Activated CD4-positive, alpha-beta memory T cell treated with anti-CD3 and anti-CD28 coated beads for 36 hours (primary cell): ENCODE measurements around the gene CCDC171. TPM values are rescaled to one million over a fixed set of nuclear protein-coding genes. Genes with fewer than 3 reads are reported as not detected.

Source experiments
- CTCF ChIA-PET: fragments of 350-600 bp; sonication (Branson Sonifier 250); formaldehyde crosslinking; loops from one replicate; lab custom pipeline; 2021; ENCODE audit warnings: antibody characterized with exemption, inconsistent platforms; lab: Charles Lee
- POLR2A ChIA-PET: fragments of 350-600 bp; sonication (Branson Sonifier 250); formaldehyde crosslinking; loops from one replicate; lab custom pipeline; 2021; ENCODE audit warnings: antibody characterized with exemption; lab: Charles Lee
- DNase-seq: peaks from one replicate; pipeline ENCODE4 v3.0.0-alpha.2; 2020
- H3K27ac Mint-ChIP-seq: one replicate; pipeline ENCODE4 v1.8.0; 2021; ENCODE audit warnings: mixed read lengths
- H3K27me3 Mint-ChIP-seq: one replicate; pipeline ENCODE4 v1.8.0; 2021; ENCODE audit warnings: mixed read lengths
- H3K36me3 Mint-ChIP-seq: one replicate; pipeline ENCODE4 v1.8.0; 2021; ENCODE audit warnings: mixed read lengths
- H3K4me1 Mint-ChIP-seq: one replicate; pipeline ENCODE4 v1.8.0; 2021; ENCODE audit warnings: low read depth, mixed read lengths
- H3K4me3 Mint-ChIP-seq: one replicate; pipeline ENCODE4 v1.8.0; 2021; ENCODE audit warnings: mild to moderate bottlenecking, mixed read lengths
- H3K9me3 Mint-ChIP-seq: one replicate; pipeline ENCODE4 v1.8.0; 2021; ENCODE audit warnings: mixed read lengths
- intact Hi-C: fragments of 100-400 bp; cut with micrococcal nuclease; formaldehyde crosslinking; loops from one replicate; pipeline ENCODE4 v1.15.1; 2023
- total RNA-seq, 2 experiments: library from RNA; stranded (reverse); gene quantifications; one replicate each; pipeline ENCODE4 v1.2.3, GENCODE V29; 2021

The CCDC171 gene
- total RNA-seq, 2 experiments from 2014 or later: 2.5 to 2.7 TPM

- intact Hi-C loops: no loop called here
- no peak overlapping the region for H3K27ac Mint-ChIP-seq
- H3K27me3 Mint-ChIP-seq: no peaks in the 10 kb centered on the region
- ChIA-PET CTCF (no interaction called here), POLR2A (no interaction called here)
- no peaks in the 10 kb centered on the region for H3K36me3 Mint-ChIP-seq
- no peaks in the 10 kb centered on the region for H3K4me1 Mint-ChIP-seq
- DNase-seq: no peak
- no peaks in the 10 kb centered on the region for H3K9me3 Mint-ChIP-seq
- H3K4me3 Mint-ChIP-seq: no peak overlapping the region
Observed at GRCh38 chr9:15735083-15735857, 182.4 kb downstream of the CCDC171 start.

GRCh38 chr9:15736569-15736968, 183.7 kb downstream of the CCDC171 start:
- Mint-ChIP-seq H3K9me3 (no peaks in the 10 kb centered on the region), H3K27ac (no peak overlapping the region), H3K4me1 (no peaks in the 10 kb centered on the region), H3K36me3 (no peaks in the 10 kb centered on the region), H3K4me3 (no peak overlapping the region), H3K27me3 (no peaks in the 10 kb centered on the region)
- DNase-seq: no peak
- intact Hi-C loops: no loop called here
- ChIA-PET CTCF (no interaction called here), POLR2A (no interaction called here)

- Mint-ChIP-seq H3K27ac (no peak overlapping the region), H3K27me3 (no peaks in the 10 kb centered on the region), H3K9me3 (no peaks in the 10 kb centered on the region), H3K4me3 (no peak overlapping the region), H3K4me1 (no peaks in the 10 kb centered on the region), H3K36me3 (no peaks in the 10 kb centered on the region)
- ChIA-PET POLR2A (no interaction called here), CTCF (no interaction called here)
- intact Hi-C loops: no loop called here
- DNase-seq: no peak
Observed at GRCh38 chr9:15738011-15738410, 185.2 kb downstream of the CCDC171 start.

- H3K4me3 Mint-ChIP-seq: no peak overlapping the region
Observed at GRCh38 chr9:15741015-15741414, 188.2 kb downstream of the CCDC171 start.

DNA sequence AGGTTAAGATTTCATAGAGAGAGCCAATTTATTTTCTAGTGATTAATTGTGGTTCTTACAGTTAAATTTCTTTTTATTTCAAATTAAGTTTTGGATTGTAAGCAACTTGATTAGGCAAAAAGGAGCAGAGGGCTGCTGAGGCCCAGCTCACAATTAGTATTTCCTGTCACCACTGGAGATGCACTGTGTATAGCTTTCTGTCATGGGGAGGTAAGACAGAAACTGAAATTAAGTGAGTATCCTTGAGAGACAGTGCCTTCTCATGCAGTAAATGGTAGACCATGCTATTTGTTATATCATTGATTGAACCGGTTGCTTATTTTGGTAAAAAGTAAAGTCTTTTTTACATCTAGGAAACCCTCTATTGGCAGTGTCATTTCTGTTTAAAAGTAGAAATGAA, 190.7 kb downstream of the CCDC171 start:
- intact Hi-C loops: no loop called here
- no peak overlapping the region for H3K27ac Mint-ChIP-seq
- H3K36me3 Mint-ChIP-seq: peaks cover 10% of the 10 kb centered on the region
- CTCF ChIA-PET: no interaction called here
- H3K27me3 Mint-ChIP-seq: no peaks in the 10 kb centered on the region
- no peak overlapping the region for H3K4me3 Mint-ChIP-seq
- POLR2A ChIA-PET: no interaction called here
- H3K9me3 Mint-ChIP-seq: peaks cover 4% of the 10 kb centered on the region
- no peaks in the 10 kb centered on the region for H3K4me1 Mint-ChIP-seq
- no peak for DNase-seq

More at GRCh38 chr9:15741015-15741414, 188.2 kb downstream of the CCDC171 start:
- Mint-ChIP-seq H3K27ac (no peak overlapping the region), H3K9me3 (no peaks in the 10 kb centered on the region), H3K36me3 (no peaks in the 10 kb centered on the region), H3K27me3 (no peaks in the 10 kb centered on the region), H3K4me1 (no peaks in the 10 kb centered on the region)
- DNase-seq: no peak
- intact Hi-C loops: no loop called here
- ChIA-PET POLR2A (no interaction called here), CTCF (no interaction called here)

GRCh38 chr9:15744196-15744595, 191.4 kb downstream of the CCDC171 start:
- Mint-ChIP-seq H3K27me3 (no peaks in the 10 kb centered on the region), H3K9me3 (peaks cover 4% of the 10 kb centered on the region), H3K27ac (no peak overlapping the region), H3K36me3 (peaks cover 10% of the 10 kb centered on the region), H3K4me3 (no peak overlapping the region), H3K4me1 (no peaks in the 10 kb centered on the region)
- POLR2A ChIA-PET: no interaction called here
- no peak for DNase-seq
- intact Hi-C loops: no loop called here
- CTCF ChIA-PET: no interaction called here

- intact Hi-C loops: no loop called here
- Mint-ChIP-seq H3K4me1 (no peaks in the 10 kb centered on the region), H3K27ac (no peak overlapping the region), H3K9me3 (peaks cover 4% of the 10 kb centered on the region), H3K36me3 (peaks cover 10% of the 10 kb centered on the region), H3K4me3 (no peak overlapping the region), H3K27me3 (no peaks in the 10 kb centered on the region)
- ChIA-PET CTCF (no interaction called here), POLR2A (no interaction called here)
- no peak for DNase-seq
Observed at GRCh38 chr9:15746905-15747304, 194.1 kb downstream of the CCDC171 start.

- H3K4me1 Mint-ChIP-seq: no peaks in the 10 kb centered on the region
- CTCF ChIA-PET: no interaction called here
- no peaks in the 10 kb centered on the region for H3K27me3 Mint-ChIP-seq
- no peaks in the 10 kb centered on the region for H3K9me3 Mint-ChIP-seq
- DNase-seq: no peak
- no peak overlapping the region for H3K4me3 Mint-ChIP-seq
- no peaks in the 10 kb centered on the region for H3K36me3 Mint-ChIP-seq
- POLR2A ChIA-PET: no interaction called here
- intact Hi-C loops: no loop called here
- no peak overlapping the region for H3K27ac Mint-ChIP-seq
Observed at GRCh38 chr9:15755660-15756059, 202.8 kb downstream of the CCDC171 start.

GRCh38 chr9:15761551-15761950, 208.7 kb downstream of the CCDC171 start:
- no peaks in the 10 kb centered on the region for H3K4me1 Mint-ChIP-seq
- no peaks in the 10 kb centered on the region for H3K9me3 Mint-ChIP-seq
- H3K27me3 Mint-ChIP-seq: no peaks in the 10 kb centered on the region
- H3K27ac Mint-ChIP-seq: no peak overlapping the region
- intact Hi-C loops: no loop called here
- ChIA-PET CTCF (no interaction called here), POLR2A (no interaction called here)
- DNase-seq: no peak
- H3K4me3 Mint-ChIP-seq: no peak overlapping the region
- H3K36me3 Mint-ChIP-seq: no peaks in the 10 kb centered on the region

GRCh38 chr9:15763371-15763770, 210.5 kb downstream of the CCDC171 start:
- Mint-ChIP-seq H3K27ac (no peak overlapping the region), H3K9me3 (no peaks in the 10 kb centered on the region), H3K27me3 (no peaks in the 10 kb centered on the region), H3K4me3 (no peak overlapping the region), H3K36me3 (no peaks in the 10 kb centered on the region), H3K4me1 (no peaks in the 10 kb centered on the region)
- ChIA-PET POLR2A (no interaction called here), CTCF (no interaction called here)
- no peak for DNase-seq
- intact Hi-C loops: no loop called here

- Mint-ChIP-seq H3K27ac (no peak overlapping the region), H3K9me3 (no peaks in the 10 kb centered on the region), H3K36me3 (no peaks in the 10 kb centered on the region), H3K4me1 (no peaks in the 10 kb centered on the region), H3K27me3 (no peaks in the 10 kb centered on the region), H3K4me3 (no peak overlapping the region)
- CTCF ChIA-PET: no interaction called here
- intact Hi-C loops: no loop called here
- POLR2A ChIA-PET: no interaction called here
- no peak for DNase-seq
Observed at GRCh38 chr9:15764131-15764530, 211.3 kb downstream of the CCDC171 start.

GRCh38 chr9:15769547-15769946, 216.7 kb downstream of the CCDC171 start:
- Mint-ChIP-seq H3K4me3 (no peak overlapping the region), H3K27me3 (no peaks in the 10 kb centered on the region), H3K36me3 (no peaks in the 10 kb centered on the region), H3K27ac (no peak overlapping the region), H3K4me1 (no peaks in the 10 kb centered on the region), H3K9me3 (no peaks in the 10 kb centered on the region)
- intact Hi-C loops: no loop called here
- ChIA-PET CTCF (no interaction called here), POLR2A (no interaction called here)
- no peak for DNase-seq

GRCh38 chr9:15778861-15779260, 226.0 kb downstream of the CCDC171 start:
- POLR2A ChIA-PET: no interaction called here
- H3K9me3 Mint-ChIP-seq: no peaks in the 10 kb centered on the region
- no peak overlapping the region for H3K27ac Mint-ChIP-seq
- H3K4me1 Mint-ChIP-seq: no peaks in the 10 kb centered on the region
- intact Hi-C loops: no loop called here
- DNase-seq: no peak
- H3K4me3 Mint-ChIP-seq: no peak overlapping the region
- H3K27me3 Mint-ChIP-seq: no peaks in the 10 kb centered on the region
- no peaks in the 10 kb centered on the region for H3K36me3 Mint-ChIP-seq
- CTCF ChIA-PET: no interaction called here
